Neural cell (in vitro differentiated cells): ENCODE measurements around the gene SMIM23. TPM values are rescaled to one million over a fixed set of nuclear protein-coding genes. Genes with fewer than 3 reads are reported as not detected.

ENCODE experiments used
- H2AFZ ChIP-seq: fragments of 200-600, 300-800 bp; sonication (generic), shearing (Covaris generic); 2 replicates; pipeline ENCODE4 v1.6.0; 2014; ENCODE audit warnings: low read depth, mild to moderate bottlenecking, antibody characterized with exemption, low read length, moderate library complexity
- H3F3A ChIP-seq: fragments of 200-600 bp; shearing (Covaris generic); 2 replicates; pipeline ENCODE4 v1.6.1; 2016; ENCODE audit warnings: mild to moderate bottlenecking, moderate library complexity, mixed read lengths, antibody characterized with exemption, low read length; ENCODE audit not compliant: insufficient read depth, poor library complexity, severe bottlenecking
- H3K27ac ChIP-seq: fragments of 200-600, 300-800 bp; sonication (generic), shearing (Covaris generic); 2 replicates; pipeline ENCODE4 v1.5.1; 2014; ENCODE audit warnings: mild to moderate bottlenecking, low read length, moderate library complexity
- H3K27me3 ChIP-seq: fragments of 300-800, 200-600 bp; sonication (generic), shearing (Covaris generic); 2 replicates; pipeline ENCODE4 v1.6.0; 2014; ENCODE audit warnings: mild to moderate bottlenecking, low read depth, low read length, moderate library complexity; ENCODE audit not compliant: insufficient read depth
- H3K36me3 ChIP-seq: fragments of 300-800, 200-600 bp; sonication (generic), shearing (Covaris generic); 2 replicates; pipeline ENCODE4 v1.5.1; 2014; ENCODE audit warnings: mild to moderate bottlenecking, antibody characterized with exemption, low read length, moderate library complexity; ENCODE audit not compliant: insufficient read depth
- H3K4me2 ChIP-seq: fragments of 300-800, 200-600 bp; sonication (generic), shearing (Covaris generic); 2 replicates; pipeline ENCODE4 v1.6.0; 2014; ENCODE audit warnings: mild to moderate bottlenecking, low read length
- H3K4me3 ChIP-seq: fragments of 300-800, 200-600 bp; sonication (generic), shearing (Covaris generic); 2 replicates; pipeline ENCODE4 v1.5.1; 2014; ENCODE audit warnings: mild to moderate bottlenecking, low read length, moderate library complexity
- H3K79me2 ChIP-seq: fragments of 200-600 bp; shearing (Covaris generic); replicated peaks from 2 replicates; pipeline ENCODE4 v1.6.0; 2014; ENCODE audit warnings: mild to moderate bottlenecking, low read length, moderate library complexity; ENCODE audit not compliant: insufficient read depth
- H3K9ac ChIP-seq: fragments of 300-800, 200-600 bp; sonication (generic), shearing (Covaris generic); 2 replicates; pipeline ENCODE4 v1.6.1; 2016; ENCODE audit warnings: mild to moderate bottlenecking, low read length, mixed read lengths
- H3K9me2 ChIP-seq: fragments of 200-600 bp; shearing (Covaris generic); 2 replicates; pipeline ENCODE4 v1.6.1; 2016; ENCODE audit warnings: mild to moderate bottlenecking, low read length, mixed read lengths; ENCODE audit not compliant: insufficient read depth
- H3K9me3 ChIP-seq: fragments of 200-600, 300-800 bp; sonication (generic), shearing (Covaris generic); 2 replicates; pipeline ENCODE4 v1.6.1; 2016; ENCODE audit warnings: mild to moderate bottlenecking, mixed run types, low read length, moderate library complexity, mixed read lengths
- H4K20me1 ChIP-seq: fragments of 200-600 bp; shearing (Covaris generic); 2 replicates; pipeline ENCODE4 v1.6.1; 2016; ENCODE audit warnings: mild to moderate bottlenecking, mixed run types; ENCODE audit not compliant: insufficient read depth
- EP300 ChIP-seq: fragments of 450-650 bp; conservative IDR thresholded peaks from 2 replicates; pipeline ENCODE4 v1.6.1; 2014; ENCODE audit warnings: antibody characterized with exemption, mild to moderate bottlenecking, moderate library complexity; ENCODE audit not compliant: poor library complexity, severe bottlenecking
- EZH2 ChIP-seq: fragments of 200-600, 300-800 bp; shearing (Covaris generic), sonication (generic); IDR thresholded peaks from 2 replicates; pipeline ENCODE4 v1.6.1; 2014; ENCODE audit warnings: antibody characterized with exemption, low read length, borderline replicate concordance, mild to moderate bottlenecking; ENCODE audit not compliant: insufficient read depth, poor library complexity, severe bottlenecking
- MXI1 ChIP-seq: fragments of 450-650 bp; conservative IDR thresholded peaks from 2 replicates; pipeline ENCODE4 v1.6.1; 2014; ENCODE audit warnings: antibody characterized with exemption, mild to moderate bottlenecking; ENCODE audit not compliant: poor library complexity, severe bottlenecking
- POLR2AphosphoS5 ChIP-seq: IDR thresholded peaks from 2 replicates; pipeline ENCODE4 v1.6.1; 2012
- RAD21 ChIP-seq: fragments of 450-650 bp; conservative IDR thresholded peaks from 2 replicates; pipeline ENCODE4 v1.6.1; 2014; ENCODE audit warnings: antibody characterized with exemption, mild to moderate bottlenecking, moderate library complexity
- REST ChIP-seq: IDR thresholded peaks from 2 replicates; pipeline ENCODE4 v1.6.1; 2012; ENCODE audit warnings: borderline replicate concordance
- SMC3 ChIP-seq: fragments of 450-650 bp; conservative IDR thresholded peaks from 2 replicates; pipeline ENCODE4 v1.6.1; 2014; ENCODE audit warnings: antibody characterized with exemption, mild to moderate bottlenecking, moderate library complexity; ENCODE audit not compliant: poor library complexity
- TAF1 ChIP-seq: IDR thresholded peaks from 2 replicates; pipeline ENCODE4 v1.6.1; 2012; ENCODE audit warnings: low read depth
- polyA plus RNA-seq: library from polyadenylated mRNA; depleted of rRNA; stranded (reverse); fragments of >200 nt; gene quantifications from 2 replicates; pipeline ENCODE4 v1.2.3, GENCODE V29; 2014
- TF ChIP-seq, protein P1 (sequence below): fragments of 450-650 bp; IDR thresholded peaks from 2 replicates; pipeline ENCODE4 v1.5.1; 2014; ENCODE audit warnings: antibody characterized with exemption, mild to moderate bottlenecking, moderate library complexity; ENCODE audit not compliant: poor library complexity, severe bottlenecking

SMIM23 gene
- polyA plus RNA-seq, 1 donor from 2014 or later = not detected

DNA sequence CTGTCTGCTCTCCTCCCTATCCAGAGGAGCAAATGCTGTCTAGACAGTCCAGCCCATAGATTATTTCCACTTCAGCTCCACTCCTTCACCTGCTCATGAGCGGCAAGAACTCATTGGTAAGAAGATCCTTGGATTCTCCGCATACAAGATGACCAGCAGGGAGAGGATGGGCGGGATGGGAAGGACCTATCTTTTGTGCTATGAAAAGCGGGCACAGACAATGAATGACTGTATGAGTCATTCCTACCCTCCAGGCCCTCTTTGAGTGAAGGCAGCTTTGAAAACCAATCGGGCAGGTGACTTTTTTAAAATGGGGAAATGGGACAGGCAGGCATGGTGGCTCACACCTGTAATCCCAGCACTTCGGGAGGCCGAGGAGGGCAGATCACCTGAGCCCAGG is 49.4 kb downstream of the SMIM23 start:
- H4K20me1 ChIP-seq = no peaks in the 10 kb centered on the region
- H3K79me2 ChIP-seq = no peaks in the 10 kb centered on the region
- no peak overlapping the region for H3K27ac ChIP-seq
- H3K9me2 ChIP-seq = no peaks in the 10 kb centered on the region
- no peaks in the 10 kb centered on the region for H3F3A ChIP-seq
- H3K4me2 ChIP-seq = no peak overlapping the region
- TF ChIP-seq EZH2 = no peak
- no peak for TF ChIP-seq POLR2AphosphoS5
- TF ChIP-seq MXI1 = no peak
- TF ChIP-seq TAF1 = no peak
- TF ChIP-seq RAD21 = no peak
- TF ChIP-seq SMC3 = no peak
- no peak for TF ChIP-seq REST
- no peak for TF ChIP-seq EP300
- TF ChIP-seq, protein P1, sequence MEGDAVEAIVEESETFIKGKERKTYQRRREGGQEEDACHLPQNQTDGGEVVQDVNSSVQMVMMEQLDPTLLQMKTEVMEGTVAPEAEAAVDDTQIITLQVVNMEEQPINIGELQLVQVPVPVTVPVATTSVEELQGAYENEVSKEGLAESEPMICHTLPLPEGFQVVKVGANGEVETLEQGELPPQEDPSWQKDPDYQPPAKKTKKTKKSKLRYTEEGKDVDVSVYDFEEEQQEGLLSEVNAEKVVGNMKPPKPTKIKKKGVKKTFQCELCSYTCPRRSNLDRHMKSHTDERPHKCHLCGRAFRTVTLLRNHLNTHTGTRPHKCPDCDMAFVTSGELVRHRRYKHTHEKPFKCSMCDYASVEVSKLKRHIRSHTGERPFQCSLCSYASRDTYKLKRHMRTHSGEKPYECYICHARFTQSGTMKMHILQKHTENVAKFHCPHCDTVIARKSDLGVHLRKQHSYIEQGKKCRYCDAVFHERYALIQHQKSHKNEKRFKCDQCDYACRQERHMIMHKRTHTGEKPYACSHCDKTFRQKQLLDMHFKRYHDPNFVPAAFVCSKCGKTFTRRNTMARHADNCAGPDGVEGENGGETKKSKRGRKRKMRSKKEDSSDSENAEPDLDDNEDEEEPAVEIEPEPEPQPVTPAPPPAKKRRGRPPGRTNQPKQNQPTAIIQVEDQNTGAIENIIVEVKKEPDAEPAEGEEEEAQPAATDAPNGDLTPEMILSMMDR = no peak
- no peaks in the 10 kb centered on the region for H3K9me3 ChIP-seq
- no peak overlapping the region for H3K9ac ChIP-seq
- H3K4me3 ChIP-seq = no peak overlapping the region
- no peak overlapping the region for H2AFZ ChIP-seq
- H3K36me3 ChIP-seq = no peaks in the 10 kb centered on the region
- no peaks in the 10 kb centered on the region for H3K27me3 ChIP-seq

DNA sequence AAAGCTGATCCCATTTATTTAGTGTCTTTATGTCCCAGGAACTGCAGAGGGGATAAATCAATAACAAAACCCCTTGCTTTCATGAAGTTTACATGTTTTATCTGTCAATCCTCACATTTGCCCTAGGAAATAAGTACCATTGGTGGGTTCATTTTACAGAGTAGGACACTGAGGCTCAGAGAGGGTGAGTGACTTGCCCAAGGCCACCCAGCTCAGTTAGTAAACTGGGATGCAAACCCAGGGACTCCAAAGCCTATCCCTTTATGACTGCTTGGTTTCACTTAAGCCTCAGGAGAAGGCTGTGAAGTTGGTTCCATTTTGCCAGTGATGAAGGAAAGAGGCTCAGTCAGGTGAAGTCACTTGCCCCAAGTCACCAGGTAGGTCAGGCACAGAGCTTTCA is 51.9 kb downstream of the SMIM23 start:
- H4K20me1 ChIP-seq = no peaks in the 10 kb centered on the region
- H3F3A ChIP-seq = no peaks in the 10 kb centered on the region
- no peaks in the 10 kb centered on the region for H3K27me3 ChIP-seq
- no peak overlapping the region for H2AFZ ChIP-seq
- H3K9me2 ChIP-seq = no peaks in the 10 kb centered on the region
- H3K27ac ChIP-seq = no peak overlapping the region
- H3K4me3 ChIP-seq = no peak overlapping the region
- H3K9me3 ChIP-seq = no peaks in the 10 kb centered on the region
- TF ChIP-seq POLR2AphosphoS5 (no peak), EZH2 (no peak), EP300 (no peak), MXI1 (no peak), REST (no peak), TAF1 (no peak), SMC3 (no peak), RAD21 (no peak)
- TF ChIP-seq, protein P1 = no peak
- H3K79me2 ChIP-seq = no peaks in the 10 kb centered on the region
- no peak overlapping the region for H3K9ac ChIP-seq
- no peak overlapping the region for H3K4me2 ChIP-seq
- no peaks in the 10 kb centered on the region for H3K36me3 ChIP-seq
